Peyer's patch (tissue), 4 donors: Measurements from ENCODE around the gene RPL23.
A peak's percentile ranks its signal among the peaks of the same experiment; 100 is the strongest.

Experiments
- POLR2A ChIP-seq, 2 donors: fragments of 450-650 bp; IDR thresholded peaks; one replicate each; pipeline ENCODE4 v1.5.1; 2017; ENCODE audit warnings: antibody characterized with exemption in 2 of 2, mild to moderate bottlenecking in 2 of 2, moderate library complexity in 2 of 2
- TF ChIP-seq, protein P1 (sequence below), 6 experiments: fragments of 450-650 bp in 4 of 6; fragments of 200-600 bp in 2 of 6; sonication (generic) in 1 of 6; IDR thresholded peaks; one replicate each; pipeline ENCODE4 v1.5.1; 2017 to 2019; ENCODE audit warnings: antibody characterized with exemption in 6 of 6, mild to moderate bottlenecking in 3 of 6, moderate library complexity in 1 of 6

GRCh38 chr17:38870259-38871165, 17.0 kb upstream of the RPL23 start:
- TF ChIP-seq, protein P1, sequence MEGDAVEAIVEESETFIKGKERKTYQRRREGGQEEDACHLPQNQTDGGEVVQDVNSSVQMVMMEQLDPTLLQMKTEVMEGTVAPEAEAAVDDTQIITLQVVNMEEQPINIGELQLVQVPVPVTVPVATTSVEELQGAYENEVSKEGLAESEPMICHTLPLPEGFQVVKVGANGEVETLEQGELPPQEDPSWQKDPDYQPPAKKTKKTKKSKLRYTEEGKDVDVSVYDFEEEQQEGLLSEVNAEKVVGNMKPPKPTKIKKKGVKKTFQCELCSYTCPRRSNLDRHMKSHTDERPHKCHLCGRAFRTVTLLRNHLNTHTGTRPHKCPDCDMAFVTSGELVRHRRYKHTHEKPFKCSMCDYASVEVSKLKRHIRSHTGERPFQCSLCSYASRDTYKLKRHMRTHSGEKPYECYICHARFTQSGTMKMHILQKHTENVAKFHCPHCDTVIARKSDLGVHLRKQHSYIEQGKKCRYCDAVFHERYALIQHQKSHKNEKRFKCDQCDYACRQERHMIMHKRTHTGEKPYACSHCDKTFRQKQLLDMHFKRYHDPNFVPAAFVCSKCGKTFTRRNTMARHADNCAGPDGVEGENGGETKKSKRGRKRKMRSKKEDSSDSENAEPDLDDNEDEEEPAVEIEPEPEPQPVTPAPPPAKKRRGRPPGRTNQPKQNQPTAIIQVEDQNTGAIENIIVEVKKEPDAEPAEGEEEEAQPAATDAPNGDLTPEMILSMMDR (IDR thresholded peaks at IDR 0.05), result peak in 2 of 6 experiments; percentile 1
- TF ChIP-seq POLR2A (IDR thresholded peaks at IDR 0.05), result no peak
